NT2/D1 (cell line): ENCODE results near the gene B3GALT6.
A peak's percentile ranks its signal among the peaks of the same experiment; 100 is the strongest.

Source experiments
- DNase-seq: peaks from one replicate; pipeline ENCODE4 v3.0.0-alpha.2; 2011; ENCODE audit warnings: low read depth, low spot score
- H3K27me3 ChIP-seq: 2 replicates; pipeline ENCODE4 v1.6.0; 2011; ENCODE audit warnings: mild to moderate bottlenecking; ENCODE audit not compliant: insufficient read length, insufficient read depth
- H3K36me3 ChIP-seq: 2 replicates; pipeline ENCODE4 v1.6.1; 2011; ENCODE audit warnings: mild to moderate bottlenecking, low read length, mixed read lengths; ENCODE audit not compliant: insufficient read depth, insufficient read length
- H3K4me1 ChIP-seq: 2 replicates; pipeline ENCODE4 v1.5.1; 2011; ENCODE audit not compliant: insufficient read depth, insufficient read length
- H3K4me3 ChIP-seq: 2 replicates; pipeline ENCODE4 v1.5.1; 2011; ENCODE audit warnings: low read depth; ENCODE audit not compliant: insufficient read length
- H3K9ac ChIP-seq: 2 replicates; pipeline ENCODE4 v1.6.0; 2011; ENCODE audit warnings: low read depth; ENCODE audit not compliant: insufficient read length
- H3K9me3 ChIP-seq: 2 replicates; pipeline ENCODE4 v1.5.1; 2011; ENCODE audit warnings: mild to moderate bottlenecking, low read length; ENCODE audit not compliant: insufficient read depth
- SUZ12 ChIP-seq: IDR thresholded peaks from 2 replicates; pipeline ENCODE4 v1.6.1; 2011; ENCODE audit not compliant: insufficient read length, insufficient read depth; ENCODE audit errors: extremely low read depth
- YY1 ChIP-seq: IDR thresholded peaks from 2 replicates; pipeline ENCODE4 v1.6.1; 2011; ENCODE audit not compliant: insufficient read length, insufficient read depth
- ZNF274 ChIP-seq: IDR thresholded peaks from 2 replicates; pipeline ENCODE4 v1.6.1; 2011; ENCODE audit warnings: mild to moderate bottlenecking, low read depth, low read length

Gene B3GALT6

GRCh38 chr1:1203561-1204424 is 28.2 kb upstream of the B3GALT6 start:
- Histone ChIP-seq H3K4me1 (peaks cover 16% of the 10 kb centered on the region), H3K9me3 (no peaks in the 10 kb centered on the region), H3K36me3 (no peaks in the 10 kb centered on the region), H3K27me3 (no peaks in the 10 kb centered on the region), H3K4me3 (no peak overlapping the region), H3K9ac (no peak overlapping the region)
- no peak for DNase-seq
- TF ChIP-seq ZNF274: no peak
- no peak for TF ChIP-seq YY1
- no peak for TF ChIP-seq SUZ12

GRCh38 chr1:1204425-1204920 is 27.6 kb upstream of the B3GALT6 start:
- Histone ChIP-seq H3K4me3 (no peak overlapping the region), H3K36me3 (no peaks in the 10 kb centered on the region), H3K9ac (no peak overlapping the region), H3K4me1 (peaks cover 16% of the 10 kb centered on the region), H3K27me3 (no peaks in the 10 kb centered on the region), H3K9me3 (no peaks in the 10 kb centered on the region)
- TF ChIP-seq YY1: no peak
- no peak for TF ChIP-seq ZNF274
- TF ChIP-seq SUZ12: no peak
- DNase-seq: no peak

GRCh38 chr1:1204998-1205768 is 26.9 kb upstream of the B3GALT6 start:
- H3K27me3 ChIP-seq: no peaks in the 10 kb centered on the region
- H3K36me3 ChIP-seq: no peaks in the 10 kb centered on the region
- no peak overlapping the region for H3K9ac ChIP-seq
- peaks cover 16% of the 10 kb centered on the region for H3K4me1 ChIP-seq
- H3K9me3 ChIP-seq: no peaks in the 10 kb centered on the region
- TF ChIP-seq SUZ12 (no peak), ZNF274 (no peak), YY1 (no peak)
- no peak for DNase-seq
- no peak overlapping the region for H3K4me3 ChIP-seq

GRCh38 chr1:1205769-1206375 is 26.2 kb upstream of the B3GALT6 start:
- Histone ChIP-seq H3K4me3 (no peak overlapping the region), H3K27me3 (no peaks in the 10 kb centered on the region), H3K9me3 (no peaks in the 10 kb centered on the region), H3K9ac (peak overlapping the region; percentile 50), H3K36me3 (no peaks in the 10 kb centered on the region), H3K4me1 (peaks cover 18% of the 10 kb centered on the region)
- no peak for TF ChIP-seq SUZ12
- no peak for TF ChIP-seq ZNF274
- no peak for DNase-seq

GRCh38 chr1:1206376-1206965 is 25.6 kb upstream of the B3GALT6 start, which contains the start of gene TNFRSF18:
TSS of gene TNFRSF18 (minus strand) at chr1:1206592. CDS start at chr1:1206571, 21 bp downstream.
- no peak for DNase-seq
- Histone ChIP-seq H3K36me3 (no peaks in the 10 kb centered on the region), H3K27me3 (no peaks in the 10 kb centered on the region), H3K4me1 (peaks cover 18% of the 10 kb centered on the region), H3K4me3 (no peak within 1 kb of the TSS), H3K9me3 (no peaks in the 10 kb centered on the region), H3K9ac (peak within 1 kb of the TSS; percentile 50)
- TF ChIP-seq ZNF274 (no peak), YY1 (no peak), SUZ12 (no peak)

- TF ChIP-seq ZNF274 (no peak), SUZ12 (no peak), YY1 (no peak)
- Histone ChIP-seq H3K9me3 (no peaks in the 10 kb centered on the region), H3K27me3 (no peaks in the 10 kb centered on the region), H3K9ac (no peak overlapping the region), H3K4me1 (peaks cover 18% of the 10 kb centered on the region), H3K4me3 (no peak overlapping the region), H3K36me3 (no peaks in the 10 kb centered on the region)
- no peak for DNase-seq
Observed at GRCh38 chr1:1206966-1207531, 25.0 kb upstream of the B3GALT6 start.
